ENCODE data around the gene ERF. TPM values are rescaled to one million over a fixed set of nuclear protein-coding genes. Genes with fewer than 3 reads are reported as not detected.

ERF gene
- polyA plus RNA-seq, 1 donor from 2014 or later = 3.8 TPM

DNA sequence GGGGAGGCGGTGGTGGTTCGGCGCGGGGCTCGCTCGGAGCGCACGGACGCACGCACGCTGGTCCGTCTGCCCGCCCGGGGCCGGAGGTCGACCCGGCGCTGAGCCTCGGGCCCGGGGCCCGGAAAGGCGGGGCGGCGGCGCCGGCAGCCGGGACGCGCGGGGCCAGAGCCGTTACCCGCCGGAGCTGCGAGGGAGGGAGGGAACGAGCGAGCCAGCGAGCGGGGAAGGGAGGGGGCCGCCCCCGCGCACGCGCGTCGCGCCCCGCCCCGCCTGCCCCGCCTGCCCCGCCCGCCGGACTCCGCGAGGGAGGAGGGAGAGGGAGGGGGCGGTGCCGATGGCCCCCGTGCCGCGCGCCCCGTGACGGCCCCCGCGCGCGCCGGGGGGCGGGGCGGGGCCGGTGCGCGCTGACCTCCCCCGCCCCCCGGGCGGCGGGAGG, 29.2 kb upstream of the ERF start:
- Histone ChIP-seq H3F3A (ENCODE audit: insufficient read depth, low read length, poor library complexity, severe bottlenecking) (no peaks in the 10 kb centered on the region), H3K9me3 (ENCODE audit: low read length) (no peaks in the 10 kb centered on the region), H3K36me3 (ENCODE audit: insufficient read depth, low read length) (no peaks in the 10 kb centered on the region), H2AFZ (ENCODE audit: low read depth, low read length) (no peak overlapping the region), H4K20me1 (ENCODE audit: insufficient read depth) (peaks cover 10% of the 10 kb centered on the region), H3K9me2 (ENCODE audit: insufficient read depth, low read length) (no peaks in the 10 kb centered on the region), H3K27me3 (ENCODE audit: insufficient read depth, low read depth, low read length) (no peaks in the 10 kb centered on the region), H3K9ac (ENCODE audit: low read length) (peak overlapping the region; percentile 65), H3K27ac (ENCODE audit: low read length) (peak overlapping the region; percentile 51), H3K4me3 (ENCODE audit: low read length) (no peak overlapping the region), H3K79me2 (replicated peaks; ENCODE audit: insufficient read depth, low read length) (peaks cover 32% of the 10 kb centered on the region), H3K4me2 (ENCODE audit: low read length) (no peak overlapping the region)
- TF ChIP-seq MXI1 (conservative IDR thresholded peaks at IDR 0.05; ENCODE audit: poor library complexity, severe bottlenecking) (no peak), EZH2 (IDR thresholded peaks at IDR 0.05; ENCODE audit: borderline replicate concordance, insufficient read depth, low read length, poor library complexity, severe bottlenecking) (no peak), POLR2AphosphoS5 (IDR thresholded peaks at IDR 0.05) (peak; percentile 11), SMC3 (conservative IDR thresholded peaks at IDR 0.05; ENCODE audit: poor library complexity) (no peak), TAF1 (IDR thresholded peaks at IDR 0.05; ENCODE audit: low read depth) (no peak)
- TF ChIP-seq, protein P1, sequence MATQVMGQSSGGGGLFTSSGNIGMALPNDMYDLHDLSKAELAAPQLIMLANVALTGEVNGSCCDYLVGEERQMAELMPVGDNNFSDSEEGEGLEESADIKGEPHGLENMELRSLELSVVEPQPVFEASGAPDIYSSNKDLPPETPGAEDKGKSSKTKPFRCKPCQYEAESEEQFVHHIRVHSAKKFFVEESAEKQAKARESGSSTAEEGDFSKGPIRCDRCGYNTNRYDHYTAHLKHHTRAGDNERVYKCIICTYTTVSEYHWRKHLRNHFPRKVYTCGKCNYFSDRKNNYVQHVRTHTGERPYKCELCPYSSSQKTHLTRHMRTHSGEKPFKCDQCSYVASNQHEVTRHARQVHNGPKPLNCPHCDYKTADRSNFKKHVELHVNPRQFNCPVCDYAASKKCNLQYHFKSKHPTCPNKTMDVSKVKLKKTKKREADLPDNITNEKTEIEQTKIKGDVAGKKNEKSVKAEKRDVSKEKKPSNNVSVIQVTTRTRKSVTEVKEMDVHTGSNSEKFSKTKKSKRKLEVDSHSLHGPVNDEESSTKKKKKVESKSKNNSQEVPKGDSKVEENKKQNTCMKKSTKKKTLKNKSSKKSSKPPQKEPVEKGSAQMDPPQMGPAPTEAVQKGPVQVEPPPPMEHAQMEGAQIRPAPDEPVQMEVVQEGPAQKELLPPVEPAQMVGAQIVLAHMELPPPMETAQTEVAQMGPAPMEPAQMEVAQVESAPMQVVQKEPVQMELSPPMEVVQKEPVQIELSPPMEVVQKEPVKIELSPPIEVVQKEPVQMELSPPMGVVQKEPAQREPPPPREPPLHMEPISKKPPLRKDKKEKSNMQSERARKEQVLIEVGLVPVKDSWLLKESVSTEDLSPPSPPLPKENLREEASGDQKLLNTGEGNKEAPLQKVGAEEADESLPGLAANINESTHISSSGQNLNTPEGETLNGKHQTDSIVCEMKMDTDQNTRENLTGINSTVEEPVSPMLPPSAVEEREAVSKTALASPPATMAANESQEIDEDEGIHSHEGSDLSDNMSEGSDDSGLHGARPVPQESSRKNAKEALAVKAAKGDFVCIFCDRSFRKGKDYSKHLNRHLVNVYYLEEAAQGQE (IDR thresholded peaks at IDR 0.05; ENCODE audit: borderline replicate concordance) = no peak

DNA sequence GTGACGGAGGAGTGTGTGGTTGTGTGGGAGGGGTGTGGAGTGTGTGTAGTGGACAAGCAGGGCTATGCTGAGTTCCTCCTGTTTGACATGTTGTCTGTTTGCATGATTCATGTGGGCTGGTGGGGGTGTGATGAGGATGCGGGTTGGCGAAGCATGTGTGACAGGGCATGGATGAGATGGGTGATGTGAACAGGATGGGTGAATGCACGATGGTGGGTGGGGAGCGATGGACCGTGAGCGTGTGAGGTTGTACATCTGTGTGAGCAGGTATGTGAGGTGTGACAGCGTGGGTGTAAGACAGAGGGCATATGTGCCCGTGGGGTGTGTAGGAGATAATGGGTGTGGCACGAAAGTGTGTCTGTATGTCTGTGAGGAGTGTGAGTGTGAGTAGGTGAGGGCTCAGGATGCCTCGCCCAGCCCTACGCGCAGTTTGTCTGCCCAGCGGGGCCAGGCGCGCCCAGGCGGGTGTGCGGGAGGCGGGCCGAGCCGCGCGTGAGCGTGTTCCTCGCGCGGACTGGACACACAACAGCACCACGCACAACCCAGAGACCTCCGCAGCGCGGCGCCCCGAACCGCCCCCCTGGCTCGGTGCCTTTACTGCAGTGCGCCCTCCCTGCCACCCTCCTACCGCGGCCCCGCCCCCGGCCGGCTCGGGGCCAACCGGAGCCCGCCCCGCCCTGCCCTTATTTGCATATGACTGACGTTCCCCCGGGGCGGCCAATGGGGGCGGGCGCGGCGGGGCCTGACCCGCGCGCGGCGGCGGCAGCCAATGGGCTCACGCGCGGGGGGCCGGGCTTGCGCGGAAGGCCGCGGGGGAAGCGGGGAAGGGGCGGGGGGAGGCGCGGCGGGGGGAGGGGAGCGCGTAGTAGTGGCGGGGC, 28.5 kb upstream of the ERF start:
- Histone ChIP-seq H3K27ac (ENCODE audit: low read length) (peak overlapping the region; percentile 99), H3K79me2 (replicated peaks; ENCODE audit: insufficient read depth, low read length) (peaks cover 32% of the 10 kb centered on the region), H4K20me1 (ENCODE audit: insufficient read depth) (peaks cover 10% of the 10 kb centered on the region), H3K4me3 (ENCODE audit: low read length) (peak overlapping the region; percentile 91), H3K9me3 (ENCODE audit: low read length) (no peaks in the 10 kb centered on the region), H3F3A (ENCODE audit: insufficient read depth, low read length, poor library complexity, severe bottlenecking) (no peaks in the 10 kb centered on the region), H3K9me2 (ENCODE audit: insufficient read depth, low read length) (no peaks in the 10 kb centered on the region), H3K4me2 (ENCODE audit: low read length) (peak overlapping the region; percentile 99), H3K9ac (ENCODE audit: low read length) (peak overlapping the region; percentile 95), H3K36me3 (ENCODE audit: insufficient read depth, low read length) (no peaks in the 10 kb centered on the region), H3K27me3 (ENCODE audit: insufficient read depth, low read depth, low read length) (no peaks in the 10 kb centered on the region), H2AFZ (ENCODE audit: low read depth, low read length) (no peak overlapping the region)
- TF ChIP-seq POLR2AphosphoS5 (IDR thresholded peaks at IDR 0.05) (peak; percentile 85), TAF1 (IDR thresholded peaks at IDR 0.05; ENCODE audit: low read depth) (peak; percentile 53), RAD21 (conservative IDR thresholded peaks at IDR 0.05) (peak; percentile 47), EP300 (conservative IDR thresholded peaks at IDR 0.05; ENCODE audit: poor library complexity, severe bottlenecking) (peak; percentile 22), MXI1 (conservative IDR thresholded peaks at IDR 0.05; ENCODE audit: poor library complexity, severe bottlenecking) (peak; percentile 53), SMC3 (conservative IDR thresholded peaks at IDR 0.05; ENCODE audit: poor library complexity) (no peak), EZH2 (IDR thresholded peaks at IDR 0.05; ENCODE audit: borderline replicate concordance, insufficient read depth, low read length, poor library complexity, severe bottlenecking) (no peak)
- TF ChIP-seq, protein P2, sequence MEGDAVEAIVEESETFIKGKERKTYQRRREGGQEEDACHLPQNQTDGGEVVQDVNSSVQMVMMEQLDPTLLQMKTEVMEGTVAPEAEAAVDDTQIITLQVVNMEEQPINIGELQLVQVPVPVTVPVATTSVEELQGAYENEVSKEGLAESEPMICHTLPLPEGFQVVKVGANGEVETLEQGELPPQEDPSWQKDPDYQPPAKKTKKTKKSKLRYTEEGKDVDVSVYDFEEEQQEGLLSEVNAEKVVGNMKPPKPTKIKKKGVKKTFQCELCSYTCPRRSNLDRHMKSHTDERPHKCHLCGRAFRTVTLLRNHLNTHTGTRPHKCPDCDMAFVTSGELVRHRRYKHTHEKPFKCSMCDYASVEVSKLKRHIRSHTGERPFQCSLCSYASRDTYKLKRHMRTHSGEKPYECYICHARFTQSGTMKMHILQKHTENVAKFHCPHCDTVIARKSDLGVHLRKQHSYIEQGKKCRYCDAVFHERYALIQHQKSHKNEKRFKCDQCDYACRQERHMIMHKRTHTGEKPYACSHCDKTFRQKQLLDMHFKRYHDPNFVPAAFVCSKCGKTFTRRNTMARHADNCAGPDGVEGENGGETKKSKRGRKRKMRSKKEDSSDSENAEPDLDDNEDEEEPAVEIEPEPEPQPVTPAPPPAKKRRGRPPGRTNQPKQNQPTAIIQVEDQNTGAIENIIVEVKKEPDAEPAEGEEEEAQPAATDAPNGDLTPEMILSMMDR (IDR thresholded peaks at IDR 0.05; ENCODE audit: poor library complexity, severe bottlenecking) = peak; percentile 53
- TF ChIP-seq, protein P1 (IDR thresholded peaks at IDR 0.05; ENCODE audit: borderline replicate concordance) = peak; percentile 66
